Ovary (tissue), 9 donors: Measurements from ENCODE around the gene METAP2. TPM values are rescaled to one million over a fixed set of nuclear protein-coding genes. Genes with fewer than 3 reads are reported as not detected.

Experiments
- DNase-seq, 5 donors: peaks; one replicate each; pipeline ENCODE4 v3.0.0-alpha.2; 2019 to 2020
- H3K27ac ChIP-seq, 2 donors: fragments of 200-600 bp; one replicate each; pipeline versions ENCODE4 v1.5.1 to v1.8.0; 2019 to 2022
- H3K27me3 ChIP-seq: fragments of 200-600 bp; one replicate; pipeline ENCODE4 v1.8.0; 2022
- H3K36me3 ChIP-seq: fragments of 200-600 bp; sonication (generic); one replicate; pipeline ENCODE4 v1.5.1; 2019
- H3K4me1 ChIP-seq: one replicate; pipeline ENCODE4 v1.8.1; 2013; ENCODE audit warnings: mild to moderate bottlenecking, moderate library complexity; ENCODE audit not compliant: insufficient read depth
- H3K4me3 ChIP-seq: fragments of 200-600 bp; sonication (generic); one replicate; pipeline ENCODE4 v1.5.1; 2017
- H3K9me3 ChIP-seq, 2 donors: fragments of 200-600 bp in 1 of 2; sonication (generic) in 1 of 2; one replicate each; pipeline versions ENCODE4 v1.5.1 to v1.8.1; 2013 to 2019; ENCODE audit warnings: mild to moderate bottlenecking in 1 of 2, moderate library complexity in 1 of 2
- CTCF ChIP-seq, 3 donors: fragments of 450-650 bp in 2 of 3; fragments of 200-600 bp in 1 of 3; IDR thresholded peaks; one replicate each; pipeline versions ENCODE4 v1.5.1 to v1.8.0; 2016 to 2022; ENCODE audit warnings: antibody characterized with exemption in 3 of 3, mild to moderate bottlenecking in 1 of 3
- EP300 ChIP-seq: sonication (generic); formaldehyde crosslinking; IDR thresholded peaks from one replicate; pipeline ENCODE4 v1.6.1; 2017; ENCODE audit warnings: antibody characterized with exemption
- POLR2A ChIP-seq: fragments of 450-650 bp; IDR thresholded peaks from one replicate; pipeline ENCODE4 v1.6.1; 2017; ENCODE audit warnings: antibody characterized with exemption, mild to moderate bottlenecking, moderate library complexity
- WGBS, 3 donors: extraction: QIAGEN DNeasy Blood & Tissue Kit in 1 of 3; methylation state at CpG; one replicate each; pipeline versions ENCODE4 v1.1.5 to v1.1.7; 2013 to 2017; 5-methylcytosine and 5-hydroxymethylcytosine counted together
- intact Hi-C, 4 donors: fragments of 100-400 bp; cut with DNase I; formaldehyde crosslinking; loops; one replicate each; pipeline versions ENCODE4 v1.11.0 to v1.15.1; 2022 to 2023
- polyA plus RNA-seq, 2 donors: library from polyadenylated mRNA; stranded (reverse); fragments of 200-250 nt in 1 of 2; fragments of 350-450 nt in 1 of 2; fragmentation: Illumina TruSeq in 1 of 2; extraction: RNeasy Lipid Tissue Mini Kit (QIAGEN cat#74804) in 1 of 2; gene quantifications; one replicate each; pipeline ENCODE4 v1.2.3, GENCODE V29; 2013 to 2014
- total RNA-seq, 7 donors: library from RNA; depleted of rRNA in 2 of 7; stranded (reverse); fragments of >200 nt in 2 of 7; fragmentation: NEBNext Ultra II Directional in 3 of 7; extraction: Animal tissue kit (Norgen Biotek cat#: 25700) in 3 of 7; gene quantifications; one replicate each; pipeline versions ENCODE4 v1.1.0 to v1.2.4, GENCODE V29; 2016 to 2023
- donor health status: DM: no; HTN: no; CAD: no; lungs with moderate emphysema.
- donor health status: DM: no; HTN: no; CAD: no.
- donor health status: Bipolar disorder and iron deficiency.
- donor health status: DM: yes; HTN: yes; CAD: no.
- donor health status: DM: no; HTN: no; CAD: no.
- donor health status: DM: yes; HTN: yes; CAD: no.

The METAP2 gene
- total and polyA plus RNA-seq, 9 donors, result 52.1 to 131 (median 62.5) TPM

GRCh38 chr12:95494888-95495287, 20.9 kb downstream of the METAP2 start:
- Histone ChIP-seq H3K27me3 (no peaks in the 10 kb centered on the region), H3K4me3 (no peak overlapping the region), H3K9me3 (no peaks in the 10 kb centered on the region), H3K27ac (no peak overlapping the region), H3K4me1 (peaks cover 4% of the 10 kb centered on the region), H3K36me3 (no peaks in the 10 kb centered on the region)
- DNase-seq, result no peak
- intact Hi-C loops, result no loop called here
- 88 to 93% (median 91%) methylated on average over 2 of the region's 2 CpGs for WGBS, 3 donors
- no peak for TF ChIP-seq POLR2A
- TF ChIP-seq EP300, result no peak
- no peak for TF ChIP-seq CTCF (IDR thresholded peaks at IDR 0.05)

GRCh38 chr12:95495433-95495832, 21.5 kb downstream of the METAP2 start:
- no peaks in the 10 kb centered on the region for H3K27me3 ChIP-seq
- no peak for DNase-seq
- no peaks in the 10 kb centered on the region for H3K9me3 ChIP-seq
- H3K27ac ChIP-seq, result no peak overlapping the region
- no peak overlapping the region for H3K4me3 ChIP-seq
- TF ChIP-seq POLR2A, result no peak
- no peak for TF ChIP-seq CTCF (IDR thresholded peaks at IDR 0.05)
- TF ChIP-seq EP300, result no peak
- H3K4me1 ChIP-seq, result peaks cover 4% of the 10 kb centered on the region
- H3K36me3 ChIP-seq, result no peaks in the 10 kb centered on the region
- intact Hi-C loops, result no loop called here
- WGBS, 3 donors, result 82 to 90% (median 89%) methylated on average over 1 of the region's 1 CpG

- DNase-seq, result no peak
- WGBS, 3 donors, result 96 to 100% (median 97%) methylated on average over 4 of the region's 4 CpGs
- Histone ChIP-seq H3K9me3 (no peaks in the 10 kb centered on the region), H3K4me1 (peaks cover 1% of the 10 kb centered on the region), H3K27ac (no peak overlapping the region), H3K36me3 (no peaks in the 10 kb centered on the region), H3K27me3 (no peaks in the 10 kb centered on the region), H3K4me3 (no peak overlapping the region)
- TF ChIP-seq POLR2A (no peak), CTCF (IDR thresholded peaks at IDR 0.05) (no peak), EP300 (no peak)
- intact Hi-C loops, result no loop called here
Measured at GRCh38 chr12:95497031-95497430, 23.1 kb downstream of the METAP2 start.

GRCh38 chr12:95498968-95499367, 25.0 kb downstream of the METAP2 start:
- no peak for DNase-seq
- no peak overlapping the region for H3K4me3 ChIP-seq
- H3K36me3 ChIP-seq, result no peaks in the 10 kb centered on the region
- no peaks in the 10 kb centered on the region for H3K9me3 ChIP-seq
- TF ChIP-seq CTCF (IDR thresholded peaks at IDR 0.05) (no peak), POLR2A (no peak), EP300 (no peak)
- H3K4me1 ChIP-seq, result no peaks in the 10 kb centered on the region
- intact Hi-C loops, result no loop called here
- 95 to 98% (median 96%) methylated on average over 5 of the region's 5 CpGs for WGBS, 3 donors
- no peak overlapping the region for H3K27ac ChIP-seq
- H3K27me3 ChIP-seq, result no peaks in the 10 kb centered on the region

GRCh38 chr12:95499772-95500171, 25.8 kb downstream of the METAP2 start:
- Histone ChIP-seq H3K36me3 (no peaks in the 10 kb centered on the region), H3K4me3 (no peak overlapping the region), H3K9me3 (no peaks in the 10 kb centered on the region), H3K27ac (no peak overlapping the region), H3K4me1 (no peaks in the 10 kb centered on the region), H3K27me3 (no peaks in the 10 kb centered on the region)
- no peak for TF ChIP-seq POLR2A
- no peak for TF ChIP-seq CTCF (IDR thresholded peaks at IDR 0.05)
- no peak for TF ChIP-seq EP300
- DNase-seq, result no peak
- 85 to 93% (median 91%) methylated on average over 2 of the region's 2 CpGs for WGBS, 3 donors
- intact Hi-C loops, result no loop called here
